Mononuclear cell (primary cell): ENCODE measurements around the gene SLU7. TPM values are rescaled to one million over a fixed set of nuclear protein-coding genes. Genes with fewer than 3 reads are reported as not detected.
A peak's percentile ranks its signal among the peaks of the same experiment; 100 is the strongest.

Experiments
- H3K27me3 ChIP-seq: 2 replicates; pipeline ENCODE4 v1.6.0; 2011; ENCODE audit warnings: low read length, control low read depth; ENCODE audit not compliant: insufficient read depth
- H3K4me1 ChIP-seq: 2 replicates; pipeline ENCODE4 v1.5.1; 2011; ENCODE audit warnings: mild to moderate bottlenecking, low read length, control low read depth; ENCODE audit not compliant: insufficient read depth
- H3K4me3 ChIP-seq: 2 replicates; pipeline ENCODE4 v1.5.1; 2011; ENCODE audit warnings: mild to moderate bottlenecking, low read length, moderate library complexity
- H3K9me3 ChIP-seq: 2 replicates; pipeline ENCODE4 v1.5.1; 2011; ENCODE audit warnings: low read depth, mild to moderate bottlenecking, control low read depth, low read length
- total RNA-seq: library from RNA; depleted of rRNA; stranded (reverse); fragments of >200 nt; gene quantifications from one replicate; pipeline ENCODE4 v1.2.3, GENCODE V29; 2012

Gene SLU7
- total RNA-seq, 1 donor, result 129 TPM

GRCh38 chr5:160456480-160457177 is 37.7 kb upstream of the SLU7 start:
- Histone ChIP-seq H3K27me3 (peaks cover 2% of the 10 kb centered on the region), H3K4me1 (peaks cover 4% of the 10 kb centered on the region), H3K4me3 (no peak overlapping the region), H3K9me3 (no peaks in the 10 kb centered on the region)

GRCh38 chr5:160455600-160455999 is 36.7 kb upstream of the SLU7 start:
- Histone ChIP-seq H3K4me3 (no peak overlapping the region), H3K9me3 (no peaks in the 10 kb centered on the region), H3K27me3 (peaks cover 2% of the 10 kb centered on the region), H3K4me1 (peaks cover 4% of the 10 kb centered on the region)

- H3K4me3 ChIP-seq, result no peak overlapping the region
- peaks cover 4% of the 10 kb centered on the region for H3K4me1 ChIP-seq
- H3K9me3 ChIP-seq, result no peaks in the 10 kb centered on the region
- H3K27me3 ChIP-seq, result peaks cover 2% of the 10 kb centered on the region
Measured at GRCh38 chr5:160453751-160454150, 34.9 kb upstream of the SLU7 start.

GRCh38 chr5:160452795-160453194 is 33.9 kb upstream of the SLU7 start:
- Histone ChIP-seq H3K27me3 (peaks cover 2% of the 10 kb centered on the region), H3K4me3 (no peak overlapping the region), H3K9me3 (no peaks in the 10 kb centered on the region), H3K4me1 (peaks cover 4% of the 10 kb centered on the region)

- peaks cover 2% of the 10 kb centered on the region for H3K27me3 ChIP-seq
- H3K9me3 ChIP-seq, result no peaks in the 10 kb centered on the region
- H3K4me3 ChIP-seq, result no peak overlapping the region
- peaks cover 4% of the 10 kb centered on the region for H3K4me1 ChIP-seq
Measured at GRCh38 chr5:160452036-160452435, 33.2 kb upstream of the SLU7 start.

- Histone ChIP-seq H3K4me1 (peaks cover 4% of the 10 kb centered on the region), H3K4me3 (no peak overlapping the region), H3K27me3 (peaks cover 2% of the 10 kb centered on the region), H3K9me3 (no peaks in the 10 kb centered on the region)
Measured at GRCh38 chr5:160451281-160451680, 32.4 kb upstream of the SLU7 start.

- Histone ChIP-seq H3K27me3 (peaks cover 2% of the 10 kb centered on the region), H3K9me3 (no peaks in the 10 kb centered on the region), H3K4me3 (no peak overlapping the region), H3K4me1 (peaks cover 4% of the 10 kb centered on the region)
Measured at GRCh38 chr5:160450164-160450932, 31.5 kb upstream of the SLU7 start.

- H3K4me1 ChIP-seq, result peaks cover 4% of the 10 kb centered on the region
- H3K9me3 ChIP-seq, result no peaks in the 10 kb centered on the region
- H3K27me3 ChIP-seq, result peaks cover 2% of the 10 kb centered on the region
- H3K4me3 ChIP-seq, result no peak overlapping the region
Measured at GRCh38 chr5:160449458-160449857, 30.6 kb upstream of the SLU7 start.

GRCh38 chr5:160448886-160449285 is 30.0 kb upstream of the SLU7 start:
- no peaks in the 10 kb centered on the region for H3K27me3 ChIP-seq
- H3K4me1 ChIP-seq, result peaks cover 4% of the 10 kb centered on the region
- no peak overlapping the region for H3K4me3 ChIP-seq
- no peaks in the 10 kb centered on the region for H3K9me3 ChIP-seq

GRCh38 chr5:160445751-160446150 is 26.9 kb upstream of the SLU7 start:
- Histone ChIP-seq H3K9me3 (no peaks in the 10 kb centered on the region), H3K27me3 (no peaks in the 10 kb centered on the region), H3K4me1 (peaks cover 6% of the 10 kb centered on the region), H3K4me3 (no peak overlapping the region)

GRCh38 chr5:160445132-160445531 is 26.3 kb upstream of the SLU7 start:
- no peak overlapping the region for H3K4me3 ChIP-seq
- no peaks in the 10 kb centered on the region for H3K9me3 ChIP-seq
- H3K4me1 ChIP-seq, result peaks cover 6% of the 10 kb centered on the region
- no peaks in the 10 kb centered on the region for H3K27me3 ChIP-seq

GRCh38 chr5:160444407-160444806 is 25.5 kb upstream of the SLU7 start:
- H3K4me1 ChIP-seq, result peaks cover 6% of the 10 kb centered on the region
- no peak overlapping the region for H3K4me3 ChIP-seq
- no peaks in the 10 kb centered on the region for H3K27me3 ChIP-seq
- no peaks in the 10 kb centered on the region for H3K9me3 ChIP-seq

GRCh38 chr5:160442824-160443431 is 24.0 kb upstream of the SLU7 start:
- no peaks in the 10 kb centered on the region for H3K9me3 ChIP-seq
- H3K4me1 ChIP-seq, result peaks cover 17% of the 10 kb centered on the region
- H3K4me3 ChIP-seq, result no peak overlapping the region
- H3K27me3 ChIP-seq, result no peaks in the 10 kb centered on the region

- Histone ChIP-seq H3K4me1 (peaks cover 17% of the 10 kb centered on the region), H3K4me3 (no peak overlapping the region), H3K9me3 (no peaks in the 10 kb centered on the region), H3K27me3 (no peaks in the 10 kb centered on the region)
Measured at GRCh38 chr5:160441311-160441781, 22.5 kb upstream of the SLU7 start.

GRCh38 chr5:160439205-160439600 is 20.3 kb upstream of the SLU7 start:
- Histone ChIP-seq H3K9me3 (no peaks in the 10 kb centered on the region), H3K4me3 (peak overlapping the region; percentile 43), H3K27me3 (no peaks in the 10 kb centered on the region), H3K4me1 (peaks cover 20% of the 10 kb centered on the region)
